Stimulated activated CD8-positive, alpha-beta memory T cell treated with anti-CD3 and anti-CD28 coated beads, Interleukin-12 subunit alpha, Interleukin-12 subunit beta, amount 100 ng/mL, for 24 hours (primary cell): ENCODE data around the gene NENF.

Source experiments
- DNase-seq: peaks from one replicate; pipeline ENCODE4 v3.0.0-alpha.2; 2020; ENCODE audit errors: extremely low read depth

Gene NENF

GRCh38 chr1:212481438-212481767 lies 48.7 kb downstream of the NENF start:
- no peak for DNase-seq

GRCh38 chr1:212482006-212482636 lies 49.4 kb downstream of the NENF start:
- DNase-seq: no peak

DNA sequence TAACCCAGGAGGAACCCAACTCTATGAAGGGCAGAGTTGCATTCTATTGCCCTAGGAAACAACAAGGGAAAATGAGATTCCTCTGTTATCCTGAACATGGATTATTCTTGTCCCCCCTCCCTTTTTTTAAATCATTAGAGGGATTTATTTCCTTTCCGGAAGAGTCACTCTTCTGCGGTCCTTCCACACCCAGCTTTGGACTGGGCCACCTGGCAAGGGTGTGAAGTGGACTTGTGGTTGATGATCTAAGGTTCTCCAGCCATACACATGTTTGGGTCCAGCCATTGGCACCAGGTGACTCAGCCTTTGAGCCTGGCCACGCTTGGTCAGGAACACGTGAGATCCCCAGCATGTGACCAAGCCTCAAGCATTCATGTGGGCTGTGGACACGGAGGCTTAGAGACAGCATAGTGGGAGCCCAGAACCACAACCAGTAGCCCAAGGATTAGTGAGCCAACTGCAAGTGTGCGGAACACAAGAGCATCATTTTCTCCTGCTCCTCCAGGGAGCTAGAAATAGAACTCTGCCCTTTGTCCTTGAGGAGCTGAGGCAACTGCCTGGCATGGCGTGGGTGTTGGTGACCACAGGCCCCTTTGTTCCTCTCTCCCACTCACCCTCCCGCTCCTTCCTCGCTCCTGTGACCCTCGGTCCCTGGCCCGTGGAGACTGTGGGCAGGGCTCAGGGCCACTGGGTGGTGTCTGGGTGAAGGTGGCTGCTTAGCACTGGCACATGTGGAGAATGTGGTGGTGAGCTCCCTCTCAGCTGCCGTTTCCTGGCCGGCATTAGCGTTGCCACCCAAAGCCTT lies 50.1 kb downstream of the NENF start:
- no peak for DNase-seq

- no peak for DNase-seq
Measured at GRCh38 chr1:212484701-212485570, 52.2 kb downstream of the NENF start.

DNA sequence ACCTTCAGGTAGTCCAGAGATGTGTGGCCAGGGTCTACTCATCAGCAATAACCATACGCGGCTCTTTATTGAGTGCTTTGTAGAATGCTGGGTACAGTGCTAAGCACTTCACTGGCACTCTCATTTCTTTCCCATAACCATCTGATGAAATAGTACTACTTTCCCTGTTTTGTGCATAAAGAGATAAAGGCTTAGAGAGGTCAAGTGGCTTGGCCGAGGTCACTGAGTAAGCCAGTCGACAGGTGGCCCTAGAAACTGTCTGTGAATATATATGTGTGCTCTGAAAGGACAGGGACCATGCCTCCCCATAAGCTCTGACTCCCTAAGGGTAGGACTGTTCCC lies 52.8 kb downstream of the NENF start:
- DNase-seq: no peak

GRCh38 chr1:212485913-212486618 lies 53.3 kb downstream of the NENF start:
- no peak for DNase-seq

GRCh38 chr1:212486619-212486975 lies 53.9 kb downstream of the NENF start:
- DNase-seq: no peak

GRCh38 chr1:212487286-212487685 lies 54.6 kb downstream of the NENF start:
- no peak for DNase-seq

GRCh38 chr1:212487774-212488435 lies 55.2 kb downstream of the NENF start:
- DNase-seq: no peak

GRCh38 chr1:212488436-212489283 lies 55.9 kb downstream of the NENF start:
- DNase-seq: no peak

GRCh38 chr1:212489284-212489859 lies 56.7 kb downstream of the NENF start:
- no peak for DNase-seq

DNA sequence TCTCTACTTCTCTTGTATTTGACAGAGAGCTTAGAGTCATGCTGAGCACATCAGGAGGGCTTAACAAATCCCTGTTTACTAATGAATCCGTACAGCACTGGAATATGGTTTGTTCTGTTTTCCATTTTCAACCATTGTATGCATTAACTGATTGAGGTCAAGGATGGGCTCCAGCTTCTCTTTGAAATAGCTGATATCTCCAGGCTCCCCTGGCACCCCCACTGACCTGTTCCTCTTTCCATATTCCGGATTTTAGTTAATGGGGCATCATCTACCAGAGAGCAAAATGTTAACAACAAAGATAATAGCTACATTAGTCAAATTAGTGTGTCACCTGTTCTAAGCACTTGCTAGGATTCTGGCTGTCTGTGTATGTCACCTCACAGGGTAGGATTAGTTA lies 57.6 kb downstream of the NENF start:
- no peak for DNase-seq

GRCh38 chr1:212491454-212491853 lies 58.7 kb downstream of the NENF start:
- no peak for DNase-seq
